B cell (primary cell): ENCODE results near the gene PANK4. TPM values are rescaled to one million over a fixed set of nuclear protein-coding genes. Genes with fewer than 3 reads are reported as not detected.
A peak's percentile ranks its signal among the peaks of the same experiment; 100 is the strongest.
"Not testable (repeated sequence)": the region's sequence is repeated elsewhere in the genome, so short reads cannot be mapped to it uniquely, and the experiment has no call there.

Source experiments
- ATAC-seq: fragments of 200-7000 bp; cut with Tn5 transposase; one replicate; pipeline ENCODE4 v1.10.0; 2021; ENCODE audit warnings: low read depth, mild to moderate bottlenecking, moderate number of reproducible peaks, moderate library complexity
- CTCF ChIA-PET: fragments of 350-600 bp; sonication (Branson Sonifier 250); formaldehyde crosslinking; loops from one replicate; lab custom pipeline; 2021; ENCODE audit warnings: antibody characterized with exemption, inconsistent platforms; lab: Charles Lee
- POLR2A ChIA-PET: fragments of 350-600 bp; sonication (Branson Sonifier 250); formaldehyde crosslinking; loops from one replicate; lab custom pipeline; 2021; ENCODE audit warnings: antibody characterized with exemption; lab: Charles Lee
- DNase-seq: peaks from one replicate; pipeline ENCODE4 v3.0.0; 2013
- H2AFZ ChIP-seq: 2 replicates; pipeline ENCODE4 v1.6.1; 2012; ENCODE audit warnings: mild to moderate bottlenecking, low read depth, low read length; ENCODE audit not compliant: insufficient read depth, poor library complexity, severe bottlenecking
- H3K27ac ChIP-seq, 2 donors: 1 replicate in 1 of 2; 2 replicates in 1 of 2; pipeline ENCODE4 v1.5.1; 2012 to 2013; ENCODE audit warnings: low read length in 2 of 2, mild to moderate bottlenecking in 2 of 2, moderate library complexity in 1 of 2
- H3K27me3 ChIP-seq, 4 experiments: fragments of 200-600 bp in 1 of 4; sonication (generic) in 1 of 4; replicated peaks in 1 of 4; 1 replicate in 2 of 4; 2 replicates in 2 of 4; pipeline versions ENCODE4 v1.6.1 to v1.7.0; 2013 to 2016; ENCODE audit warnings: low read length in 3 of 4, mild to moderate bottlenecking in 2 of 4, mixed read lengths in 1 of 4, moderate library complexity in 1 of 4; ENCODE audit not compliant: insufficient read depth in 4 of 4, control insufficient read depth in 3 of 4; ENCODE audit errors: control extremely low read depth in 1 of 4
- H3K36me3 ChIP-seq, 2 experiments: replicated peaks in 1 of 2; 1 replicate in 1 of 2; 2 replicates in 1 of 2; pipeline versions ENCODE4 v1.6.1 to v1.7.1; 2013; ENCODE audit warnings: low read length in 1 of 2; ENCODE audit not compliant: insufficient read depth in 2 of 2, control insufficient read depth in 1 of 2; ENCODE audit errors: control extremely low read depth in 1 of 2, extremely low read depth in 1 of 2
- H3K4me1 ChIP-seq, 2 donors: fragments of 200-600 bp in 1 of 2; sonication (generic) in 1 of 2; 1 replicate in 1 of 2; 2 replicates in 1 of 2; pipeline versions ENCODE4 v1.5.1 to v1.6.1; 2013 to 2017; ENCODE audit warnings: low read length in 2 of 2; ENCODE audit not compliant: control insufficient read depth in 2 of 2, insufficient read depth in 2 of 2
- H3K4me2 ChIP-seq: replicated peaks from 2 replicates; pipeline ENCODE3; 2012; ENCODE audit warnings: mild to moderate bottlenecking, low read depth, low read length; ENCODE audit not compliant: poor library complexity, severe bottlenecking
- H3K4me3 ChIP-seq, 5 experiments: fragments of 200-600 bp in 1 of 5; sonication (generic) in 1 of 5; 1 replicate in 3 of 5; 2 replicates in 2 of 5; pipeline versions ENCODE4 v1.5.1 to v1.7.0; 2011 to 2016; ENCODE audit warnings: low read length in 4 of 5, mild to moderate bottlenecking in 4 of 5, low read depth in 2 of 5, control low read depth in 1 of 5, moderate library complexity in 1 of 5; ENCODE audit not compliant: insufficient read depth in 1 of 5; ENCODE audit errors: control extremely low read depth in 1 of 5, extremely low read depth in 1 of 5
- H3K79me2 ChIP-seq: fragments of 200-600 bp; sonication (generic); one replicate; pipeline ENCODE4 v1.6.0; 2016; ENCODE audit warnings: low read length; ENCODE audit not compliant: control insufficient read depth, insufficient read depth
- H3K9ac ChIP-seq: fragments of 200-600 bp; sonication (generic); 2 replicates; pipeline ENCODE4 v1.6.1; 2017; ENCODE audit warnings: mild to moderate bottlenecking, low read length, moderate library complexity
- H3K9me3 ChIP-seq, 3 donors: one replicate each; pipeline versions ENCODE4 v1.6.1 to v1.7.1; 2013; ENCODE audit warnings: low read length in 2 of 3; ENCODE audit not compliant: control insufficient read depth in 2 of 3, insufficient read depth in 1 of 3; ENCODE audit errors: control extremely low read depth in 1 of 3
- H4K20me1 ChIP-seq: 2 replicates; pipeline ENCODE4 v1.6.0; 2012; ENCODE audit warnings: mild to moderate bottlenecking, low read length; ENCODE audit not compliant: insufficient read depth, control insufficient read depth, poor library complexity, severe bottlenecking
- H3K27ac Mint-ChIP-seq: one replicate; pipeline ENCODE4 v1.8.0; 2021; ENCODE audit warnings: mixed read lengths
- H3K27me3 Mint-ChIP-seq: one replicate; pipeline ENCODE4 v1.8.0; 2021; ENCODE audit warnings: mixed read lengths
- H3K4me1 Mint-ChIP-seq: one replicate; pipeline ENCODE4 v1.8.0; 2021; ENCODE audit warnings: mixed read lengths
- H3K4me3 Mint-ChIP-seq: one replicate; pipeline ENCODE4 v1.8.0; 2021; ENCODE audit warnings: mixed read lengths
- H3K9me3 Mint-ChIP-seq: one replicate; pipeline ENCODE4 v1.8.0; 2022; ENCODE audit warnings: mixed read lengths; ENCODE audit not compliant: insufficient read depth
- CTCF ChIP-seq: fragments of 200-600 bp; IDR thresholded peaks from one replicate; pipeline ENCODE4 v1.8.0; 2022; ENCODE audit warnings: antibody characterized with exemption, mild to moderate bottlenecking
- EZH2 ChIP-seq: IDR thresholded peaks from 2 replicates; pipeline ENCODE4 v1.6.1; 2012; ENCODE audit warnings: borderline replicate concordance, low read depth, mild to moderate bottlenecking, moderate library complexity, low read length; ENCODE audit not compliant: insufficient read depth, poor library complexity, severe bottlenecking
- WGBS: methylation state at CpG from one replicate; pipeline ENCODE4 v1.1.5; 2013; ENCODE audit warnings: missing lambda C conversion rate; ENCODE audit not compliant: insufficient coverage; 5-methylcytosine and 5-hydroxymethylcytosine counted together
- intact Hi-C: fragments of 100-400 bp; cut with micrococcal nuclease; formaldehyde crosslinking; loops from one replicate; pipeline ENCODE4 v1.10.0; 2022
- polyA plus RNA-seq: library from polyadenylated mRNA; depleted of rRNA; stranded (reverse); fragments of >200 nt; gene quantifications from 2 replicates; pipeline ENCODE4 v1.2.3, GENCODE V29; 2012
- total RNA-seq, 2 donors: library from RNA; stranded (reverse); fragments of 120-200 nt in 1 of 2; gene quantifications; 1 replicate in 1 of 2; 2 replicates in 1 of 2; pipeline versions ENCODE4 v1.2.3 to v1.2.4, GENCODE V29; 2013 to 2022

PANK4 gene
- total and polyA plus RNA-seq, 2 donors (not counting 1 experiment from before 2014, with no cell fraction given), result 38.0 to 80.5 TPM

- Histone ChIP-seq H4K20me1 (peaks cover 2% of the 10 kb centered on the region), H3K4me3 (no peak overlapping the region), H3K4me2 (no peak overlapping the region), H3K4me1 (peaks cover 51 to 61% of the 10 kb centered on the region in 2 donors), H2AFZ (no peak overlapping the region), H3K9me3 (no peaks in the 10 kb centered on the region), H3K27me3 (no peaks in the 10 kb centered on the region), H3K79me2 (peaks cover 14% of the 10 kb centered on the region), H3K36me3 (no peaks in the 10 kb centered on the region), H3K27ac (no peak overlapping the region), H3K9ac (no peak overlapping the region)
- ChIA-PET CTCF (interaction anchor here (0.6 kb wide), 1 partner anchor 467 kb away, joined by 4 read pairs; no protein-coding TSS in a partner anchor), POLR2A (no interaction called here)
- DNase-seq (no peak), ATAC-seq (no peak)
- intact Hi-C loops, result no loop called here
- Mint-ChIP-seq H3K4me1 (peaks cover 64% of the 10 kb centered on the region), H3K27ac (peak overlapping the region; percentile 41), H3K4me3 (no peak overlapping the region), H3K27me3 (no peaks in the 10 kb centered on the region), H3K9me3 (no peaks in the 10 kb centered on the region)
- 99% methylated on average over 19 of the region's 26 CpGs for WGBS
- TF ChIP-seq CTCF (no peak), EZH2 (no peak)
Observed at GRCh38 chr1:2552189-2552588, 25.8 kb upstream of the PANK4 start.

- H3K27ac Mint-ChIP-seq, result peak overlapping the region; percentile 98
- H3K9ac ChIP-seq, H4K20me1 ChIP-seq, H3K27me3 Mint-ChIP-seq, intact Hi-C loops, H3K79me2 ChIP-seq, H3K27me3 ChIP-seq, H3K9me3 Mint-ChIP-seq, H2AFZ ChIP-seq, POLR2A ChIA-PET, H3K4me3 ChIP-seq, ATAC-seq, H3K9me3 ChIP-seq, H3K4me2 ChIP-seq, H3K36me3 ChIP-seq, DNase-seq: not testable (repeated sequence)
- Histone ChIP-seq H3K27ac (peak overlapping the region in 1 of 2 donors; percentile 100), H3K4me1 (peaks cover 48 to 61% of the 10 kb centered on the region in 2 donors)
- peak overlapping the region; percentile 13 for H3K4me3 Mint-ChIP-seq
- WGBS, result 99% methylated on average over 9 of the region's 9 CpGs
- peaks cover 61% of the 10 kb centered on the region for H3K4me1 Mint-ChIP-seq
- CTCF ChIA-PET, result interaction anchor here (0.6 to 1.0 kb wide), 2 partner anchors 34 to 466 kb away, joined by 3 to 4 read pairs; no protein-coding TSS in a partner anchor
Observed at GRCh38 chr1:2551544-2551943, 25.1 kb upstream of the PANK4 start.

- H3K9ac ChIP-seq, H3K36me3 ChIP-seq, H4K20me1 ChIP-seq, H3K27me3 ChIP-seq, DNase-seq, H2AFZ ChIP-seq, H3K27me3 Mint-ChIP-seq, H3K4me3 ChIP-seq, intact Hi-C loops, H3K9me3 ChIP-seq, H3K9me3 Mint-ChIP-seq, CTCF ChIA-PET, H3K79me2 ChIP-seq, ATAC-seq: not testable (repeated sequence)
- WGBS, result 19% methylated on average over 3 of the region's 12 CpGs
- POLR2A ChIA-PET, result interaction anchor here (1.0 to 6.1 kb wide), 4 partner anchors 21 to 138 kb away, joined by 3 to 88 read pairs (median 12); partner anchors contain the start of genes PEX10 and PRXL2B
- Histone ChIP-seq H3K27ac (peak overlapping the region; percentile 99 to 100), H3K4me2 (peak overlapping the region; percentile 41), H3K4me1 (peaks cover 44 to 59% of the 10 kb centered on the region in 2 donors)
- Mint-ChIP-seq H3K4me1 (peaks cover 52% of the 10 kb centered on the region), H3K4me3 (peak overlapping the region; percentile 73), H3K27ac (peak overlapping the region; percentile 98)
Observed at GRCh38 chr1:2550309-2550861, 24.0 kb upstream of the PANK4 start.
